HL-60/S4 (cell line): ENCODE measurements around the gene MX2.
"Not testable (repeated sequence)": the region's sequence is repeated elsewhere in the genome, so short reads cannot be mapped to it uniquely, and the experiment has no call there.

ENCODE experiments used
- in situ Hi-C: fragments of 300-500 bp; cut with MboI; formaldehyde crosslinking; loops from 2 replicates; pipeline ENCODE4 v1.14.3; 2022; ENCODE audit warnings: low sequenced_read_pairs

MX2 gene

GRCh38 chr21:41338455-41338854 is 23.4 kb upstream of the MX2 start:
- in situ Hi-C loops, result no loop called here

GRCh38 chr21:41342035-41342434 is 19.8 kb upstream of the MX2 start:
- in situ Hi-C loops, result no loop called here

GRCh38 chr21:41344146-41344545 is 17.7 kb upstream of the MX2 start:
- in situ Hi-C loops, result no loop called here

GRCh38 chr21:41345356-41345755 is 16.5 kb upstream of the MX2 start:
- in situ Hi-C loops, result no loop called here

GRCh38 chr21:41345934-41346685 is 15.7 kb upstream of the MX2 start:
- in situ Hi-C loops, result no loop called here

GRCh38 chr21:41346758-41347157 is 15.1 kb upstream of the MX2 start:
- in situ Hi-C loops, result no loop called here

- in situ Hi-C loops, result no loop called here
Observed at GRCh38 chr21:41348434-41348833, 13.4 kb upstream of the MX2 start.

GRCh38 chr21:41349126-41349525 is 12.7 kb upstream of the MX2 start:
- in situ Hi-C loops, result no loop called here

- in situ Hi-C loops, result no loop called here
Observed at GRCh38 chr21:41349619-41350390, 12.0 kb upstream of the MX2 start.

- in situ Hi-C loops, result no loop called here
Observed at GRCh38 chr21:41350436-41351155, 11.2 kb upstream of the MX2 start.

- in situ Hi-C loops, result no loop called here
Observed at GRCh38 chr21:41357546-41357945, 4.3 kb upstream of the MX2 start.

- in situ Hi-C loops, result no loop called here
Observed at GRCh38 chr21:41358193-41359166, 3.3 kb upstream of the MX2 start.

- in situ Hi-C loops, result no loop called here
Observed at GRCh38 chr21:41359286-41359685, 2.5 kb upstream of the MX2 start.

GRCh38 chr21:41359754-41360071 is 2.1 kb upstream of the MX2 start:
- in situ Hi-C loops, result not testable (repeated sequence)

GRCh38 chr21:41360072-41360821 is 1.6 kb upstream of the MX2 start:
- in situ Hi-C loops, result no loop called here

- in situ Hi-C loops, result no loop called here
Observed at GRCh38 chr21:41361053-41361785, 608 bp upstream of the MX2 start.

- in situ Hi-C loops, result no loop called here
Observed at GRCh38 chr21:41362605-41363369, 960 bp downstream of the MX2 start.
